Measurements from ENCODE around the gene ADRB2.
"Not testable (repeated sequence)": the region's sequence is repeated elsewhere in the genome, so short reads cannot be mapped to it uniquely, and the experiment has no call there.

The ADRB2 gene

GRCh38 chr5:148826053-148826738 is at the start of gene ADRB2:
Gene ADRB2, plus strand, starts transcription at chr5:148826611. Its CDS starts 221 bp downstream, at chr5:148826832.
- peak; percentile 92 for DNase-seq

- DNase-seq = no peak
Measured at GRCh38 chr5:148776780-148777179, 49.6 kb upstream of the ADRB2 start.

GRCh38 chr5:148778882-148779281 is 47.5 kb upstream of the ADRB2 start:
- no peak for DNase-seq

- no peak for DNase-seq
Measured at GRCh38 chr5:148780711-148781110, 45.7 kb upstream of the ADRB2 start.

GRCh38 chr5:148781766-148782165 is 44.6 kb upstream of the ADRB2 start:
- DNase-seq = no peak

GRCh38 chr5:148785223-148785622 is 41.2 kb upstream of the ADRB2 start:
- DNase-seq = no peak

GRCh38 chr5:148786456-148786855 is 40.0 kb upstream of the ADRB2 start:
- DNase-seq = no peak

- DNase-seq = no peak
Measured at GRCh38 chr5:148788636-148789035, 37.8 kb upstream of the ADRB2 start.

- no peak for DNase-seq
Measured at GRCh38 chr5:148790545-148791333, 35.7 kb upstream of the ADRB2 start.

- no peak for DNase-seq
Measured at GRCh38 chr5:148791334-148791667, 35.1 kb upstream of the ADRB2 start.

- DNase-seq = no peak
Measured at GRCh38 chr5:148791696-148792095, 34.7 kb upstream of the ADRB2 start.

GRCh38 chr5:148792744-148793143 is 33.7 kb upstream of the ADRB2 start:
- no peak for DNase-seq

- no peak for DNase-seq
Measured at GRCh38 chr5:148793261-148793660, 33.1 kb upstream of the ADRB2 start.

GRCh38 chr5:148794275-148794674 is 32.1 kb upstream of the ADRB2 start:
- no peak for DNase-seq

- DNase-seq = no peak
Measured at GRCh38 chr5:148794729-148795561, 31.5 kb upstream of the ADRB2 start.

GRCh38 chr5:148796936-148797335 is 29.5 kb upstream of the ADRB2 start:
- DNase-seq = no peak

GRCh38 chr5:148798786-148799185 is 27.6 kb upstream of the ADRB2 start:
- no peak for DNase-seq

GRCh38 chr5:148799737-148800527 is 26.5 kb upstream of the ADRB2 start:
- no peak for DNase-seq

GRCh38 chr5:148801682-148802276 is 24.6 kb upstream of the ADRB2 start:
- DNase-seq = no peak

GRCh38 chr5:148803451-148803850 is 23.0 kb upstream of the ADRB2 start:
- DNase-seq = not testable (repeated sequence)

GRCh38 chr5:148804393-148804792 is 22.0 kb upstream of the ADRB2 start:
- no peak for DNase-seq

Data from left hindlimb (tissue), 1 donor.